ENCODE measurements around the gene SLC12A4. TPM values are rescaled to one million over a fixed set of nuclear protein-coding genes. Genes with fewer than 3 reads are reported as not detected.

Gene SLC12A4
- total RNA-seq, 1 experiment from 2014 or later: 107 TPM

- DNase-seq (ENCODE audit: unreplicated experiment): no peak
- no peak within 1 kb of the TSS for H3K27ac Mint-ChIP-seq (ENCODE audit: low read depth, unreplicated experiment)
- ChIA-PET CTCF (no interaction called here), POLR2A (no interaction called here)
- no peak for TF ChIP-seq CTCF (IDR thresholded peaks at IDR 0.05; ENCODE audit: unreplicated experiment)
- no peaks in the 10 kb centered on the region for H3K36me3 Mint-ChIP-seq (ENCODE audit: insufficient read depth, unreplicated experiment)
- no peak within 1 kb of the TSS for H3K4me3 Mint-ChIP-seq (ENCODE audit: unreplicated experiment)
- no TSS peak for BruUV-seq (replicated peaks)
- H3K27me3 Mint-ChIP-seq (ENCODE audit: insufficient read depth, unreplicated experiment): no peaks in the 10 kb centered on the region
- peaks cover 6% of the 10 kb centered on the region for H3K4me1 Mint-ChIP-seq (ENCODE audit: insufficient read depth, unreplicated experiment)
- no peaks in the 10 kb centered on the region for H3K9me3 Mint-ChIP-seq (ENCODE audit: unreplicated experiment)
- intact Hi-C loops (cut with micrococcal nuclease): no loop called here
These were observed 11.7 kb upstream of the SLC12A4 start, which contains the start of gene DPEP3 for GRCh38 chr16:67979955-67980678. Gene DPEP3, minus strand, starts transcription at chr16:67980499. Its CDS starts 119 bp downstream, at chr16:67980380.

GRCh38 chr16:67977469-67978227 is 9.2 kb upstream of the SLC12A4 start:
- POLR2A ChIA-PET: interaction anchor here (0.8 kb wide), 1 partner anchor 11 kb away, joined by 3 read pairs; no protein-coding TSS in a partner anchor
- Mint-ChIP-seq H3K4me3 (ENCODE audit: unreplicated experiment) (no peak overlapping the region), H3K4me1 (ENCODE audit: insufficient read depth, unreplicated experiment) (no peaks in the 10 kb centered on the region), H3K27ac (ENCODE audit: low read depth, unreplicated experiment) (no peak overlapping the region), H3K9me3 (ENCODE audit: unreplicated experiment) (no peaks in the 10 kb centered on the region), H3K36me3 (ENCODE audit: insufficient read depth, unreplicated experiment) (no peaks in the 10 kb centered on the region), H3K27me3 (ENCODE audit: insufficient read depth, unreplicated experiment) (no peaks in the 10 kb centered on the region)
- CTCF ChIA-PET: interaction anchor here (1.1 kb wide), 2 partner anchors 16 to 18 kb away, joined by 3 read pairs; no protein-coding TSS in a partner anchor
- intact Hi-C loops (cut with micrococcal nuclease): no loop called here
- no TSS peak for BruUV-seq (replicated peaks)
- TF ChIP-seq CTCF (IDR thresholded peaks at IDR 0.05; ENCODE audit: unreplicated experiment): no peak
- no peak for DNase-seq (ENCODE audit: unreplicated experiment)

GRCh38 chr16:67977005-67977404 is 8.6 kb upstream of the SLC12A4 start:
- H3K27me3 Mint-ChIP-seq (ENCODE audit: insufficient read depth, unreplicated experiment): no peaks in the 10 kb centered on the region
- intact Hi-C loops (cut with micrococcal nuclease): no loop called here
- TF ChIP-seq CTCF (IDR thresholded peaks at IDR 0.05; ENCODE audit: unreplicated experiment): no peak
- no peaks in the 10 kb centered on the region for H3K9me3 Mint-ChIP-seq (ENCODE audit: unreplicated experiment)
- no peak overlapping the region for H3K4me3 Mint-ChIP-seq (ENCODE audit: unreplicated experiment)
- no peak for DNase-seq (ENCODE audit: unreplicated experiment)
- H3K27ac Mint-ChIP-seq (ENCODE audit: low read depth, unreplicated experiment): no peak overlapping the region
- no TSS peak for BruUV-seq (replicated peaks)
- H3K4me1 Mint-ChIP-seq (ENCODE audit: insufficient read depth, unreplicated experiment): no peaks in the 10 kb centered on the region
- ChIA-PET CTCF (no interaction called here), POLR2A (no interaction called here)
- H3K36me3 Mint-ChIP-seq (ENCODE audit: insufficient read depth, unreplicated experiment): no peaks in the 10 kb centered on the region

GRCh38 chr16:67976205-67976604 is 7.8 kb upstream of the SLC12A4 start:
- H3K36me3 Mint-ChIP-seq (ENCODE audit: insufficient read depth, unreplicated experiment): no peaks in the 10 kb centered on the region
- BruUV-seq (replicated peaks): no TSS peak
- ChIA-PET CTCF (no interaction called here), POLR2A (interaction anchor here (0.6 kb wide), 1 partner anchor 70 kb away, joined by 3 read pairs; no protein-coding TSS in a partner anchor)
- H3K27me3 Mint-ChIP-seq (ENCODE audit: insufficient read depth, unreplicated experiment): no peaks in the 10 kb centered on the region
- no peaks in the 10 kb centered on the region for H3K9me3 Mint-ChIP-seq (ENCODE audit: unreplicated experiment)
- H3K4me1 Mint-ChIP-seq (ENCODE audit: insufficient read depth, unreplicated experiment): no peaks in the 10 kb centered on the region
- no peak overlapping the region for H3K4me3 Mint-ChIP-seq (ENCODE audit: unreplicated experiment)
- no peak for DNase-seq (ENCODE audit: unreplicated experiment)
- no peak for TF ChIP-seq CTCF (IDR thresholded peaks at IDR 0.05; ENCODE audit: unreplicated experiment)
- intact Hi-C loops (cut with micrococcal nuclease): no loop called here
- H3K27ac Mint-ChIP-seq (ENCODE audit: low read depth, unreplicated experiment): no peak overlapping the region

All from MCF 10A (cell line).